ENCODE results near the gene IL19.

Gene IL19

GRCh38 chr1:206800411-206800810 lies 29.8 kb downstream of the IL19 start:
- no peak for DNase-seq (ENCODE audit: low read depth, low spot score)

DNA sequence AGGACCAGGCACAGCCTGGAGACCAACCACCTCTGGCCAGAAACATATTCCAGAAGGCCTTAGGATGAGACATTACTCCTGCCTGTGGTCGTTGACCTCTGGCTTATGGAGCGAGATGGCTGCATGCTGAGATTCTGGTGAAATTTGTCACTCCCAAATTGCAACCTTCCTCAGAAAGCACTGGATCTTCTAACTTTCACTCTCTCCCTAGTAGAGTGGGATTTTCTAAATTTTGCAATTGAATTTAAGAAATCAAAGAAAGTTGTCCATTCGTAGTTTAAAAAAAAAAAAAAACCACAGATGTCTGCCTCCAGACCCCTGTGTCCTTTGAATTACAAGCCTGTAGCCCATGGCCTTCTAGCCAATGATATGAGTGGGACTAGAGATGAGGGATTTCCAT lies 30.3 kb downstream of the IL19 start:
- DNase-seq (ENCODE audit: low read depth, low spot score): no peak

DNA sequence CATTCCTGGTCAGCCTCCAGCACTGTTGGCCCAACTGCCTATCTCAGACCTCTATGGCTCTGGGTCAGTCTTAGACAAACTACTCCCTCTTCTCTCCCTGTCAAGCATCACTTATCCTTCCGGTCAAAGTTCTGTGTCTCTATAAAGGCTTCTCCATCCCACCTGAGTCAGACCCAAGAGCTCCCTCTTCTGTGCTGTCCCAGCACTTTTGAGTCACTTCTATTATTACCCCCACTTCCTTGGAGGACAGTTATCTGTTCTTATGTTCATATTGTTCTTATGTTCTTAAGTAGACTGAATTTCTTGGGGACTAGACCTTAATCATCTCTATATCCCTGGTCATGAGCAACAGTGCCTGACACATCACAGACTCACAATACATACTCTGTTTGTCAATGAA lies 30.9 kb downstream of the IL19 start:
- DNase-seq (ENCODE audit: low read depth, low spot score): no peak

DNA sequence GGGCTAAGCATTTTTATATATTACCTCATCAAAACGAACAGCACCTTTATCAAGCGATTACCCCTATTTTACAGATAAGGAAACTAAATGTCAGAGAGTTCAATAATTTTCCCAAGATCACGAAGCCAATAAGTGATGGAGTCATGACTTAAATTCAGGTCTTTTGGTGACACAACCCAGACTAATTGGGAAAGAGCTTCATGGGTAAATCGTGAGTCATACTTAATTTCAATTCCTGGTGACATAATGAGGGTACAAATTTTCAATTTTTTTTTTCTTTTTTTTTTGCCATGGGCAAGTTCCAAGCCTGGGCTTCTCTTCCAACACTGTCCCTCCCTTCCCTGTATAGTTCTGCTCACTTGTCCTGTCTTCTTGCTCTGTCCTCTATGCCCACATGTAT lies 31.8 kb downstream of the IL19 start:
- DNase-seq (ENCODE audit: low read depth, low spot score): no peak

DNA sequence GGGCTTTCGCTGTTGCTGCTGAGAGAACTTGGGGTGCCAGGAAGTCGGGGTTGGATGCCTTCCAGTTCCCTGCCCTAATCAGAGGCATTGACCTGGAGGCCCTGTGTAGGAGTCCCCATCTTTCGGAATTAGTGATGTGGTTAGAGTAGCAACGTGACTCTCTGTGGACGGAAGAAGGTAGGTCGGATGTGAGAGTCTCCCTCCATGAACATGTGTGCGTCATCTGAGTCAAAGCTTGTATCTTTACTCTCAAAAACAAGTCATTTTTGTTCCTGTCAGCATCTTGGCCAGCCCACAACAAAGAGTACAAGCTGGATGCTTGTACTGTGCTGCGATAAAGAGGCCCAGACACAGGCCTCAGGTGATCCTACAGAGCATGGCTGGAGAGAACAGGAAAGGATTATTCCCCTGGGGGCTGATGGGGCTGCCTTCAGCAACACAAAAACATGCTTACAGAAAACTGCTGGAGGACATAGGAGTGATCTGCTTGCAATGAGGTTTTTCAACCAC lies 32.7 kb downstream of the IL19 start:
- no peak for DNase-seq (ENCODE audit: low read depth, low spot score)

DNA sequence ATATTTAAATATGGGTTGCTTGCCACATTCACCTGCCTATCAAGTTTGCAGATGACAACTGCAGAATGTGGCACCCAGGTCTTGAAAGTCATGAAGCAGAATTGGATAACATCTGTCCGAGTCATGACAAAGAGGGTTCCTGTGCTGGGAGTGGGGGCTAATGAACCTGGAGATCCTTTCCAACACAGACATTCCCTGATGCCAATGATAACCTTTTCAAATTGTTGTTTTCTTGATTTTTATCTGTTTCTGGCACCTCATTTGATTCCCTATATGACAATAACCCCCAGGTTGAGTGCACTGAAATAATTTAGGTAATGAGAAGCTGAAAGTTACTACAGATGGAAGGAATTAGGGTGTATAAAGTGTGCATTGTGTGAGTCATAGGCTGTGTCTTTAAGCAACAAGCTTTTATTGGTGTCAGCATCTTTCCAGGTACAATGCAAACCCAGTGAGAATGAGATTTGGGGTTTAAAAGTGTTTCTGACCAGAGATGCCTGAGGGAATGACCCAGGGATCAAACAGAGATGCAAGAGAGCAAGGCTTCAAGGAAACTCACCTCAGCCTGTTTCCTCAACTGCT lies 33.7 kb downstream of the IL19 start:
- no peak for DNase-seq (ENCODE audit: low read depth, low spot score)

DNA sequence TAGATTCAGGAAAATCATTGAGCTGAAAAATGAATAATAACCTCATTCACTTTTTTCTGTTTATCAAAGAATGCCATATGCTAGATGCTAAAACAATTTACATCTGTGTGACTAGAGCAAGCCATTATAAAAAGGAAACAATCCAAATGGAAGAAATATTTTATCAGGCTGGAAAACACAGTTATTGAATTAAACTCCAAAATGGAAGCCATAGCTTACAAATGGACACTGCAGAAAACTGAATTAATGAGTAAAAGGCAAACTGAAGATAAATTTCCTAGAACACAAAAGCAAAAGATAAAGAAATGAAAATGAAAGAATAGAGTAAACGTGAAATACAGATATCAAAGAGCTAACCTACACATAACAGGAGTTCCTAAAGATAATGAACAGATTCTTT lies 34.8 kb downstream of the IL19 start:
- DNase-seq (ENCODE audit: low read depth, low spot score): no peak

GRCh38 chr1:206808615-206809014 lies 38.0 kb downstream of the IL19 start:
- DNase-seq (ENCODE audit: low read depth, low spot score): no peak

GRCh38 chr1:206809504-206810084 lies 39.0 kb downstream of the IL19 start:
- DNase-seq (ENCODE audit: low read depth, low spot score): no peak

DNA sequence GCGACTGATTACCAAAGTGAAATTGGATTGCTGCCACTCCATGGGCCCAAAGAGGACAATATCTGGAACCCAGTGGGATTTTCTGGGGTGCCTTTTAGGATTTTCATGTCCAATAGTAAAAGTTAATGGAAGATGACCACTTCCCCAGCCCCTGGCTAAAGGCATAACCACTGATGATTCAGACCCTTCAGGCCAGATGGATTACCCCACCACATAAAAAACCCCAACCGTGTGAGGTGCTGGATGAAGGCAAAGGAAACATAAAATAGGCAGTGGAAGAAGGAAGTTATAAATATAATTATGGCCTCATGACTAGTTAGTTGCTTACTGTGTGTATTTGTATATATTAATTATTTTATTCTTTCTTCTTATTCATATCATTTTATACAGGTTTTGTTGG lies 41.9 kb downstream of the IL19 start:
- DNase-seq (ENCODE audit: low read depth, low spot score): no peak

- no peak for DNase-seq (ENCODE audit: low read depth, low spot score)
These were observed 44.3 kb downstream of the IL19 start for GRCh38 chr1:206814716-206815341.

DNA sequence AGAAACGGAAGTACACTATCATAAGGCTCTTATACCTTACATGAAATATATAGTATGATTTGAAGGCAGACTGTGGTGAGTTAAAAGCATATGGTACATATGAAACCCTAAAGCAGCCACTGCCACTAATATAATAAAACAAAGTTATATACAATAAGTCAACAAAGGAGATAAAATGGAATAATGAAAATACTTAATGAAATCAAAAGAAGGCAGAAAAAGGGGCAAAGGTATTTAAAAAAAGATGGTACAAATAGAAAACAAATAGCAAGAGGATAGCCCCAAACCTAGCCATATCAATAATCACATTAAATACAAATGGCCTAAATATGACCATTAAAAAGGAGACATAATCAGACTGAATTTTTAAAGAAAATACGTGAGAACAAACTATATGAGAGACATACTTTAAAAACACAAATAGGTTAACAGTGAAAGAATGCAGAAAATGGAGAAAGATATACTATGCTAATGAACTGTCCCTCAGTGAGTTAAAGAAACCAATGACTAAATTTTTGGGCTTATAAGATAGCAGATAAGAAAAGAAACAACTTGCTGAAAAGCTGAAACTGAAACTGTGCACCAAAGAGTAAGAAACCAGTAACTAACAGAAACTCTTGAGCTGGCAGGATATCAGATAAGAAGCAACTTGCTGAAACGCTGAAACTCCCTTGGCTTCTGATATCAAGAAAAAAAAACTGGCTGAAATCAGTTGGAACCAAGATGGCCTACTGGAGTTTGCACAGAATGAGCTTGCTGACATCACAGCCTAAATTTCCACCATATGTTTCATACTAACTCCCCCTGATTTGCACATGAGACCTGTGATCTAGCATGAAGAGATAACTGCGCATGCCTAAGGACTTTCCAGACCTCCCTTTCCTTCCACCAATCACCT lies 46.1 kb downstream of the IL19 start:
- DNase-seq (ENCODE audit: low read depth, low spot score): no peak

DNA sequence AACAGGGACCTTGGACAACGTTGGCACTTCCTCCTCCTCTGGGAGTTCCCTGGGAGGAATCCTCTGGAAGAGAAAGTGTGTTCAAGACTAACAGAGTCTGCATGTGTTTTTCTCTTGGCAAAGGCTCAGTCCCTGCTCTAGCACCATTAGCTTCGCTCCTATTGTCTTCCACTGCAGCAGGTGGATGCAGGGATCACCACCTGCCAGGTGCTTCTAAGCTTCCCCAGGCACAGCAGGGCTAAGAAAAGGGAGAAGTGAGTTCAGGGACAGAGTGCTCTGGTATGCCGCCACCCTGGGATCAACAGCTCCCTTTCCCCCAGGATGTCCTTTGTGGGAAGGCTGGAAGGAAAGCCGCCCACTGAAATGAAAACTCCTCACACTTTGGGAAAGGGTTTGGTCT lies 50.9 kb downstream of the IL19 start:
- no peak for DNase-seq (ENCODE audit: low read depth, low spot score)

- no peak for DNase-seq (ENCODE audit: low read depth, low spot score)
These were observed 53.2 kb downstream of the IL19 start for GRCh38 chr1:206823727-206824126.

- no peak for DNase-seq (ENCODE audit: low read depth, low spot score)
These were observed 53.8 kb downstream of the IL19 start for GRCh38 chr1:206824331-206824730.

- DNase-seq (ENCODE audit: low read depth, low spot score): no peak
These were observed 55.8 kb downstream of the IL19 start for GRCh38 chr1:206826394-206826793.

GRCh38 chr1:206828061-206828460 lies 57.5 kb downstream of the IL19 start:
- no peak for DNase-seq (ENCODE audit: low read depth, low spot score)

- no peak for DNase-seq (ENCODE audit: low read depth, low spot score)
These were observed 58.2 kb downstream of the IL19 start for GRCh38 chr1:206828765-206829164.

DNA sequence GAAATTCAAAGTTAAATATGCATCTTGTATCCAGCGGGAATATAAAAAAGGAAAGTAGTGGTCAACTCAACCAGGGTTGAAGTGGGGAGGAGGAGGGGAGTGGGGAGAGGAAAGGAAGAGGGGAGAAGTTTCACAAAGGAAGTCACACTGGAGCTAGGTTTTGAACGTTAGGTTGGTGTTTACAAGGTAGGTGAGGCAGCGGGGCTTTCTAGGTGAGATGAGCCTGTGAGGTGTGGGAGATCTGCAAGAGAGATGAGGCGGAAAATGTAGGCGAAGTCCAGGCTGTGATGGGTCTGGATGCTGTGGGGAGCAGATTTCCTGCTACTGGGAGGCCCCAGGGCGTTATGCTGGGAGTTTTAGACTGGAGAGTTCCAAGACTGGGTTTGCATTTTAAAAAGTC lies 58.7 kb downstream of the IL19 start:
- no peak for DNase-seq (ENCODE audit: low read depth, low spot score)

- no peak for DNase-seq (ENCODE audit: low read depth, low spot score)
These were observed 59.3 kb downstream of the IL19 start for GRCh38 chr1:206829875-206830274.

GRCh38 chr1:206831650-206832049 lies 61.1 kb downstream of the IL19 start:
- no peak for DNase-seq (ENCODE audit: low read depth, low spot score)

GRCh38 chr1:206832352-206832880 lies 61.8 kb downstream of the IL19 start:
- DNase-seq (ENCODE audit: low read depth, low spot score): no peak
